ENCODE measurements around the gene LHX1. TPM values are rescaled to one million over a fixed set of nuclear protein-coding genes. Genes with fewer than 3 reads are reported as not detected.

LHX1 gene
- total RNA-seq, 1 donor: under 0.01 TPM

GRCh38 chr17:36950027-36950426, 12.8 kb downstream of the LHX1 start:
- no peak for DNase-seq (ENCODE audit: low read depth in 2 of 3, low spot score in 2 of 3)

- no peak for DNase-seq (ENCODE audit: low read depth in 2 of 3, low spot score in 2 of 3)
These were observed 14.0 kb downstream of the LHX1 start for GRCh38 chr17:36951084-36951789.

- DNase-seq (ENCODE audit: low read depth in 2 of 3, low spot score in 2 of 3): no peak
These were observed 34.2 kb downstream of the LHX1 start for GRCh38 chr17:36971508-36971907.

GRCh38 chr17:36972186-36972700, 35.0 kb downstream of the LHX1 start:
- no peak for DNase-seq (ENCODE audit: low read depth in 2 of 3, low spot score in 2 of 3)

- DNase-seq (ENCODE audit: low read depth in 2 of 3, low spot score in 2 of 3): no peak
These were observed 35.6 kb downstream of the LHX1 start for GRCh38 chr17:36972905-36973304.

- DNase-seq (ENCODE audit: low read depth in 2 of 3, low spot score in 2 of 3): no peak
These were observed 38.7 kb downstream of the LHX1 start for GRCh38 chr17:36975922-36976515.

- no peak for DNase-seq (ENCODE audit: low read depth in 2 of 3, low spot score in 2 of 3)
These were observed 39.8 kb downstream of the LHX1 start for GRCh38 chr17:36977066-36977465.

GRCh38 chr17:36977568-36977967, 40.3 kb downstream of the LHX1 start:
- DNase-seq (ENCODE audit: low read depth in 2 of 3, low spot score in 2 of 3): no peak

GRCh38 chr17:36978810-36979564, 41.7 kb downstream of the LHX1 start:
- no peak for DNase-seq (ENCODE audit: low read depth in 2 of 3, low spot score in 2 of 3)

- no peak for DNase-seq (ENCODE audit: low read depth in 2 of 3, low spot score in 2 of 3)
These were observed 42.3 kb downstream of the LHX1 start for GRCh38 chr17:36979565-36979941.

- no peak for DNase-seq (ENCODE audit: low read depth in 2 of 3, low spot score in 2 of 3)
These were observed 43.0 kb downstream of the LHX1 start for GRCh38 chr17:36980280-36980761.

- DNase-seq (ENCODE audit: low read depth in 2 of 3, low spot score in 2 of 3): no peak
These were observed 46.3 kb downstream of the LHX1 start for GRCh38 chr17:36983618-36984017.

- DNase-seq (ENCODE audit: low read depth in 2 of 3, low spot score in 2 of 3): no peak
These were observed 51.9 kb downstream of the LHX1 start for GRCh38 chr17:36989173-36989572.

- no peak for DNase-seq (ENCODE audit: low read depth in 2 of 3, low spot score in 2 of 3)
These were observed 55.4 kb downstream of the LHX1 start for GRCh38 chr17:36992701-36993100.

- no peak for DNase-seq (ENCODE audit: low read depth in 2 of 3, low spot score in 2 of 3)
These were observed 56.0 kb downstream of the LHX1 start for GRCh38 chr17:36993227-36993626.

Small RNA genes lying within 50 kb of the gene (small RNA-seq; reads per million reads assigned to genes)
- not detected for gene AC243773.2

Other genes with a start within 250 kb of the LHX1 start
- 19.1 TPM for gene AATF, start 11.5 kb downstream of the LHX1 start, total RNA-seq